Lung (tissue), 12 donors: ENCODE measurements around the gene PTH2R. TPM values are rescaled to one million over a fixed set of nuclear protein-coding genes. Genes with fewer than 3 reads are reported as not detected.
A peak's percentile ranks its signal among the peaks of the same experiment; 100 is the strongest.
"Not testable (repeated sequence)": the region's sequence is repeated elsewhere in the genome, so short reads cannot be mapped to it uniquely, and the experiment has no call there.

Experiments used
- ATAC-seq: fragments of 200-7000 bp; cut with Tn5 transposase; one replicate; pipeline ENCODE4 v1.9.1; 2020; ENCODE audit warnings: moderate number of reproducible peaks; ENCODE audit not compliant: insufficient read depth, low FRiP score
- DNase-seq, 3 donors: peaks; one replicate each; pipeline ENCODE4 v3.0.0-alpha.2; 2013 to 2017
- H3K27ac ChIP-seq, 2 donors: one replicate each; pipeline ENCODE4 v1.5.1; 2013; ENCODE audit warnings: mild to moderate bottlenecking in 2 of 2, moderate library complexity in 2 of 2, control low read depth in 1 of 2, inconsistent platforms in 1 of 2, low read depth in 1 of 2, low read length in 1 of 2
- H3K27me3 ChIP-seq, 3 donors: one replicate each; pipeline ENCODE4 v1.5.1; 2013; ENCODE audit warnings: low read length in 2 of 3; ENCODE audit not compliant: control insufficient read depth in 3 of 3, insufficient read depth in 3 of 3
- H3K36me3 ChIP-seq, 4 donors: one replicate each; pipeline ENCODE4 v1.5.1; 2013; ENCODE audit warnings: low read length in 4 of 4, mild to moderate bottlenecking in 1 of 4, moderate library complexity in 1 of 4; ENCODE audit not compliant: control insufficient read depth in 4 of 4, insufficient read depth in 4 of 4
- H3K4me1 ChIP-seq, 5 donors: one replicate each; pipeline ENCODE4 v1.5.1; 2013; ENCODE audit warnings: low read length in 5 of 5, mild to moderate bottlenecking in 2 of 5, moderate library complexity in 1 of 5; ENCODE audit not compliant: control insufficient read depth in 5 of 5, insufficient read depth in 5 of 5
- H3K4me3 ChIP-seq: one replicate; pipeline ENCODE4 v1.5.1; 2013; ENCODE audit warnings: mild to moderate bottlenecking, control low read depth, moderate library complexity
- H3K9ac ChIP-seq, 2 donors: one replicate each; pipeline ENCODE4 v1.5.1; 2013; ENCODE audit warnings: low read length in 2 of 2, control low read depth in 1 of 2; ENCODE audit not compliant: insufficient read depth in 1 of 2
- H3K9me3 ChIP-seq, 4 donors: one replicate each; pipeline ENCODE4 v1.5.1; 2013; ENCODE audit warnings: low read length in 3 of 4, mild to moderate bottlenecking in 1 of 4, moderate library complexity in 1 of 4; ENCODE audit not compliant: control insufficient read depth in 4 of 4, insufficient read depth in 3 of 4
- WGBS, 2 donors: extraction: QIAGEN DNeasy Blood & Tissue Kit; methylation state at CpG; one replicate each; pipeline ENCODE4 v1.1.7; 2013; 5-methylcytosine and 5-hydroxymethylcytosine counted together
- polyA plus RNA-seq, 2 donors: library from polyadenylated mRNA; stranded (reverse); fragments of 200-250 nt; gene quantifications; one replicate each; pipeline ENCODE4 v1.2.1, GENCODE V29; 2013
- total RNA-seq, 2 donors: library from RNA; depleted of rRNA in 1 of 2; stranded (reverse); fragments of >200 nt in 1 of 2; gene quantifications; one replicate each; pipeline ENCODE4 v1.2.1, GENCODE V29; 2014 to 2021
- TF ChIP-seq, protein P1 (sequence below): IDR thresholded peaks from 2 replicates; pipeline ENCODE4 v1.5.1; 2012; ENCODE audit warnings: mild to moderate bottlenecking; ENCODE audit errors: control extremely low read depth, extremely low read depth
- donor health status: control.
- donor health status: control.
- donor health status: Bipolar disorder and iron deficiency.
- donor health status: healthy.
- donor health status: DM: yes; HTN: yes; CAD: no.

The PTH2R gene
- total and polyA plus RNA-seq, 4 donors: 0.11 to 0.25 (median 0.13) TPM

DNA sequence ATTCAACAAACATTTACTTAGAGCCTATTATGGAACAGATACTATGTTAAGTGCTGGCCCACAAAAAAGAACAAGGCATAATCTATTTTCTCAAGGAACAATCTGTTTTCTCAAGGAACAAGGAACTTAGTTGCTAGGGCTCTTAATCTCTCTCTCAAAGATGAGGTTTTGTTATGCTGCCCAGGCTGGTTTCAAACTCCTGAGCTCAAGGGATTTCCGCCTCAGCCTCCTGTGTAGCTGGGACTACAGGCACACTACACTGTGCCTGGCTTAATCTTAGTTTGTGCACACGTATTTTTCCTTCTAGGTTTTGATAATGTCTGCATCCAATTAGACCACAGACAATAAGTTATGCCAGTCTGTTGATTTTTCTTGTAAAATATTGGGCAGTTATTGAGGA is 89.5 kb downstream of the PTH2R start:
- 66 to 81% methylated on average over 2 of the region's 2 CpGs for WGBS, 2 donors

DNA sequence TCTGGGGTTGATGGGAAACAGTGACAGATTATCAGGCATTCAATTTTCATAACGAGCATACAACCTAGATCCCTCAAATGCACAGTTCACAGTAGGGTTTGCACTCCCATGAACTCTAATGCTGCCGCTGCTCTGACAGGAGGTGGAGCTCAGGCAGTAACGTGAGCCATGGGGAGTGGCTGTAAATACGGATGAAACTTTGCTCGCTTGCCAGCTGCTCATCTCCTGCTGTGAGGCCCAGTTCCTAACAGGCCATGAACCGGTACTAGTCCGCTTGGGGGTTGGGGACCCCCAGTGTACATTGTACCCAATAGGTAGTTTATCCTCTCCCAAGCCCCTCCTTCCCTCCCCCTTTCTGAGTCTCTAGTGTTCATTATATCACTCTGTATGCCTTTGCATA is 94.6 kb downstream of the PTH2R start:
- peaks cover 0 to 4% (median 0%) of the 10 kb centered on the region in 5 donors for H3K4me1 ChIP-seq
- DNase-seq: peak in 2 of 3 donors; percentile 12 to 50
- no peak overlapping the region for H3K4me3 ChIP-seq
- no peaks in the 10 kb centered on the region for H3K27me3 ChIP-seq
- no peaks in the 10 kb centered on the region for H3K36me3 ChIP-seq
- 39 to 51% methylated on average over 7 of the region's 7 CpGs for WGBS, 2 donors
- TF ChIP-seq, protein P1, sequence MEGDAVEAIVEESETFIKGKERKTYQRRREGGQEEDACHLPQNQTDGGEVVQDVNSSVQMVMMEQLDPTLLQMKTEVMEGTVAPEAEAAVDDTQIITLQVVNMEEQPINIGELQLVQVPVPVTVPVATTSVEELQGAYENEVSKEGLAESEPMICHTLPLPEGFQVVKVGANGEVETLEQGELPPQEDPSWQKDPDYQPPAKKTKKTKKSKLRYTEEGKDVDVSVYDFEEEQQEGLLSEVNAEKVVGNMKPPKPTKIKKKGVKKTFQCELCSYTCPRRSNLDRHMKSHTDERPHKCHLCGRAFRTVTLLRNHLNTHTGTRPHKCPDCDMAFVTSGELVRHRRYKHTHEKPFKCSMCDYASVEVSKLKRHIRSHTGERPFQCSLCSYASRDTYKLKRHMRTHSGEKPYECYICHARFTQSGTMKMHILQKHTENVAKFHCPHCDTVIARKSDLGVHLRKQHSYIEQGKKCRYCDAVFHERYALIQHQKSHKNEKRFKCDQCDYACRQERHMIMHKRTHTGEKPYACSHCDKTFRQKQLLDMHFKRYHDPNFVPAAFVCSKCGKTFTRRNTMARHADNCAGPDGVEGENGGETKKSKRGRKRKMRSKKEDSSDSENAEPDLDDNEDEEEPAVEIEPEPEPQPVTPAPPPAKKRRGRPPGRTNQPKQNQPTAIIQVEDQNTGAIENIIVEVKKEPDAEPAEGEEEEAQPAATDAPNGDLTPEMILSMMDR: no peak
- no peaks in the 10 kb centered on the region for H3K9me3 ChIP-seq
- H3K27ac ChIP-seq: no peak overlapping the region
- no peak for ATAC-seq
- no peak overlapping the region for H3K9ac ChIP-seq

More for the DNA sequence above, 89.5 kb downstream of the PTH2R start:
- Histone ChIP-seq H3K4me1 (peaks cover 0 to 6% (median 0%) of the 10 kb centered on the region in 5 donors), H3K27me3 (no peaks in the 10 kb centered on the region), H3K9ac (no peak overlapping the region), H3K4me3 (no peak overlapping the region), H3K27ac (no peak overlapping the region), H3K36me3 (no peaks in the 10 kb centered on the region), H3K9me3 (no peaks in the 10 kb centered on the region)
- DNase-seq (no peak), ATAC-seq (no peak)
- TF ChIP-seq, protein P1: no peak

DNA sequence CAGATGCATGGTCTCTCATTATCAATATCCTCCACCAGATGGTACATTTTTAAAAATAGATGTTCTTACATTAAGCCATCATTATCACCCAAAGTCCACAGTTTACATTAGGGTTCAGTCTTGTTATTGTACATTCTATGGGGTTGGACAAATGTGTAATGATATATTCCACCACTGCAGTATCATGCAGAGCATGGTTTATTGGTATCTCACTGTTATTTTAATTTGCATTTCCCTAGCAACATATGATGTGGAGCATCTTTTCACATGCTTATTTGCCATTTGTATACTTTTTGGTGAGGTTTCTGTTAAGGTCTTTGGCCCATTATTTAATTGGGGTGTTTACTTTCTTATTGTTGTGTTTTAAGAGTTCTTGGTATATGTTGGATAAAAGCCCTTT is 95.7 kb downstream of the PTH2R start:
- ATAC-seq (no peak), DNase-seq (no peak)
- H3K9me3 ChIP-seq: peaks cover 0 to 2% (median 0%) of the 10 kb centered on the region in 4 donors
- no peak overlapping the region for H3K27ac ChIP-seq
- peaks cover 0 to 4% (median 0%) of the 10 kb centered on the region in 5 donors for H3K4me1 ChIP-seq
- H3K9ac ChIP-seq: no peak overlapping the region
- no peaks in the 10 kb centered on the region for H3K27me3 ChIP-seq
- H3K36me3 ChIP-seq: no peaks in the 10 kb centered on the region
- TF ChIP-seq, protein P1: no peak
- H3K4me3 ChIP-seq: no peak overlapping the region

DNA sequence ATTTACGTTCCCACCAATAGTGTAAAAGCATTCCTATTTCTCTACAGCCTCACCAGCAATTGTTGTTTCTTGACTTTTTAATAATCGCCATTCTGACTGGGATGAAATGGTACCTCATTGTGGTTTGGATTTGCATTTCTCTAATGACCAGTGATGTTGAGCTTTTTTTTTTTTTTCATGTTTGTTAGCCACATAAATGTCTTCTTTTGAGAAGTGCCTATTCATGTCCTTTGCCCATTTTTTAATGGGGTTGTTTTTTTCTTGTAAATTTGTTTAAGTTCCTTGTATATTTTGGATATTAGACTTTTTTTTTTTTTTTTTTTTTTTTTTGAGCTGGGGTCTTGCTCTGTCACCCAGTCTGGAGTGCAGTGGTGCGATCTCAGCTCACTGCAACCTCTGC is 98.8 kb downstream of the PTH2R start:
- DNase-seq, H3K27me3 ChIP-seq, H3K9me3 ChIP-seq, H3K27ac ChIP-seq, H3K36me3 ChIP-seq, H3K4me3 ChIP-seq, H3K4me1 ChIP-seq, H3K9ac ChIP-seq, ATAC-seq: not testable (repeated sequence)
- 95 to 97% methylated on average over 3 of the region's 3 CpGs for WGBS, 2 donors
